ENCODE measurements around the gene EBF4. TPM values are rescaled to one million over a fixed set of nuclear protein-coding genes. Genes with fewer than 3 reads are reported as not detected.

Gene EBF4
- total RNA-seq, 1 donor from 2014 or later: 11.0 TPM

DNA sequence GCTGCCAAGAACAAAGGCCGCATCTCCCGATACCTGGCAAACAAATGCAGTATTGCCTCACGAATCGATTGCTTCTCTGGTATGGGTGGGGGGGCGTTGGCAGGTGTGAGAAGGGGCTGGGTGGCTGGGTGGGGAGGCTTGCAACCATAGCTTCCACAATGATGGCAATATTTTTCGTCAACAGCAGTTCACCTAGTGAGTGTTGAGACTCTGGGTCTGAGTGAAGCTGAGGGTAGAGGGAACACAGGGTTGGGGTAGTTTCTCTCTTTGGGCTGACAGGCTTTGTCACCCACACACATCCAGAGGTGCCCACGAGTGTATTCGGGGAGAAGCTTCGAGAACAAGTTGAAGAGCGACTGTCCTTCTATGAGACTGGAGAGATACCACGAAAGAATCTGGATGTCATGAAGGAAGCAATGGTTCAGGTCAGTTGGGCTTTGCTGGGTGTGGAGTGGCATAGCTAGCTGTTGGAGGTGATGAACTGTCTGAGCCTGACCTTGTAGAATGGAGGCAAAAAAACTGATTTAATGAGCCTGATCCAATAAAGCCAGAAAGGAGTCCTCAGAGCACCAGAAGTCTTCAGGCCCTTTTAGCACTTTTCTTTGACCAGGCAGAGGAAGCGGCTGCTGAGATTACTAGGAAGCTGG lies 36.0 kb upstream of the EBF4 start:
- Mint-ChIP-seq H3K27ac (ENCODE audit: unreplicated experiment) (no peak overlapping the region), H3K27me3 (ENCODE audit: unreplicated experiment) (peaks cover 12% of the 10 kb centered on the region), H3K9me3 (ENCODE audit: unreplicated experiment) (peaks cover 5% of the 10 kb centered on the region), H3K4me1 (ENCODE audit: low read depth, unreplicated experiment) (peaks cover 5% of the 10 kb centered on the region), H3K4me3 (ENCODE audit: unreplicated experiment) (no peak overlapping the region), H3K36me3 (ENCODE audit: unreplicated experiment) (peaks cover 4% of the 10 kb centered on the region)
- DNase-seq: no peak
- TF ChIP-seq, protein P1, sequence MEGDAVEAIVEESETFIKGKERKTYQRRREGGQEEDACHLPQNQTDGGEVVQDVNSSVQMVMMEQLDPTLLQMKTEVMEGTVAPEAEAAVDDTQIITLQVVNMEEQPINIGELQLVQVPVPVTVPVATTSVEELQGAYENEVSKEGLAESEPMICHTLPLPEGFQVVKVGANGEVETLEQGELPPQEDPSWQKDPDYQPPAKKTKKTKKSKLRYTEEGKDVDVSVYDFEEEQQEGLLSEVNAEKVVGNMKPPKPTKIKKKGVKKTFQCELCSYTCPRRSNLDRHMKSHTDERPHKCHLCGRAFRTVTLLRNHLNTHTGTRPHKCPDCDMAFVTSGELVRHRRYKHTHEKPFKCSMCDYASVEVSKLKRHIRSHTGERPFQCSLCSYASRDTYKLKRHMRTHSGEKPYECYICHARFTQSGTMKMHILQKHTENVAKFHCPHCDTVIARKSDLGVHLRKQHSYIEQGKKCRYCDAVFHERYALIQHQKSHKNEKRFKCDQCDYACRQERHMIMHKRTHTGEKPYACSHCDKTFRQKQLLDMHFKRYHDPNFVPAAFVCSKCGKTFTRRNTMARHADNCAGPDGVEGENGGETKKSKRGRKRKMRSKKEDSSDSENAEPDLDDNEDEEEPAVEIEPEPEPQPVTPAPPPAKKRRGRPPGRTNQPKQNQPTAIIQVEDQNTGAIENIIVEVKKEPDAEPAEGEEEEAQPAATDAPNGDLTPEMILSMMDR (IDR thresholded peaks at IDR 0.05; ENCODE audit: partially characterized antibody, unreplicated experiment): no peak

DNA sequence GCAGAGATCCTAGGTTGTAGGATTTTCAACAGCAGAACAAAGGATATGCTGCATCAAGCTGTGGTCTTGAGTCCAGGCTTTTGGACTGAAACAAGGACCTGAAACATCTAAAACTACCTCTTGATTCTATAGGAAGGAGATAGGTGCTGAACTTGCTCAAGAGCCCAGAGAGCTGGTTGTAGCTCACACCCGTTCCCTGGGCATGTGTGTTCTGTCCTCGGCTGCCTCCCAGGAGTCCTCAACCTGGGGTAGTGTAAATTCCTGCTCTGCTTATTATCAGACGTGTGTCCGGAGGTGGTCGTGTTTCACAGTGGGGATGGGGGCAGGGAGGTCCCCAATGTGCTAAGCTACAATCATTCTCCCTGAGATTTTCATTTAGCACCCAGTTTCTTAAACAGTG lies 35.3 kb upstream of the EBF4 start:
- no peak overlapping the region for H3K4me3 Mint-ChIP-seq (ENCODE audit: unreplicated experiment)

DNA sequence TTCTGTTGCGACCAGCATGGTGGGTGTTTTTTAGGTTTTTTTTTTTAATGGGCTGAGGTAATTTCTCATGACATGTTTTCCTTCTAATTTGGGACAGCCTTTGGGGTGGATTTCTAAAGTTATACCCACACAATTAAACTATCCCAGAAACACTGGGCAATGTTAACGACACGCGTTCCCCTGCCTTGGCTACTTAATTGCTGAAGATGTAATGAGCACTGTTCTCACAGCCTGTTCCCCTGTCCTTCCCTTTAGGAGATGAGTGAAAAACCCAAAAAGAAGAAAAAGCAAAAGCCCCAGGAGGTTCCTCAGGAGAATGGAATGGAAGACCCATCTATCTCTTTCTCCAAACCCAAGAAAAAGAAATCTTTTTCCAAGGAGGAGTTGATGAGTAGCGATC lies 34.9 kb upstream of the EBF4 start:
- peaks cover 8% of the 10 kb centered on the region for H3K9me3 Mint-ChIP-seq (ENCODE audit: unreplicated experiment)
- H3K27ac Mint-ChIP-seq (ENCODE audit: unreplicated experiment): no peak overlapping the region
- TF ChIP-seq, protein P1 (IDR thresholded peaks at IDR 0.05; ENCODE audit: partially characterized antibody, unreplicated experiment): no peak
- DNase-seq: no peak
- no peak overlapping the region for H3K4me3 Mint-ChIP-seq (ENCODE audit: unreplicated experiment)
- peaks cover 4% of the 10 kb centered on the region for H3K36me3 Mint-ChIP-seq (ENCODE audit: unreplicated experiment)
- H3K4me1 Mint-ChIP-seq (ENCODE audit: low read depth, unreplicated experiment): peaks cover 5% of the 10 kb centered on the region
- H3K27me3 Mint-ChIP-seq (ENCODE audit: unreplicated experiment): peaks cover 10% of the 10 kb centered on the region

More for the DNA sequence above, 35.3 kb upstream of the EBF4 start:
- TF ChIP-seq, protein P1 (IDR thresholded peaks at IDR 0.05; ENCODE audit: partially characterized antibody, unreplicated experiment): no peak
- no peak overlapping the region for H3K27ac Mint-ChIP-seq (ENCODE audit: unreplicated experiment)
- H3K27me3 Mint-ChIP-seq (ENCODE audit: unreplicated experiment): peaks cover 10% of the 10 kb centered on the region
- peaks cover 5% of the 10 kb centered on the region for H3K4me1 Mint-ChIP-seq (ENCODE audit: low read depth, unreplicated experiment)
- H3K9me3 Mint-ChIP-seq (ENCODE audit: unreplicated experiment): peaks cover 6% of the 10 kb centered on the region
- DNase-seq: no peak
- peaks cover 4% of the 10 kb centered on the region for H3K36me3 Mint-ChIP-seq (ENCODE audit: unreplicated experiment)

DNA sequence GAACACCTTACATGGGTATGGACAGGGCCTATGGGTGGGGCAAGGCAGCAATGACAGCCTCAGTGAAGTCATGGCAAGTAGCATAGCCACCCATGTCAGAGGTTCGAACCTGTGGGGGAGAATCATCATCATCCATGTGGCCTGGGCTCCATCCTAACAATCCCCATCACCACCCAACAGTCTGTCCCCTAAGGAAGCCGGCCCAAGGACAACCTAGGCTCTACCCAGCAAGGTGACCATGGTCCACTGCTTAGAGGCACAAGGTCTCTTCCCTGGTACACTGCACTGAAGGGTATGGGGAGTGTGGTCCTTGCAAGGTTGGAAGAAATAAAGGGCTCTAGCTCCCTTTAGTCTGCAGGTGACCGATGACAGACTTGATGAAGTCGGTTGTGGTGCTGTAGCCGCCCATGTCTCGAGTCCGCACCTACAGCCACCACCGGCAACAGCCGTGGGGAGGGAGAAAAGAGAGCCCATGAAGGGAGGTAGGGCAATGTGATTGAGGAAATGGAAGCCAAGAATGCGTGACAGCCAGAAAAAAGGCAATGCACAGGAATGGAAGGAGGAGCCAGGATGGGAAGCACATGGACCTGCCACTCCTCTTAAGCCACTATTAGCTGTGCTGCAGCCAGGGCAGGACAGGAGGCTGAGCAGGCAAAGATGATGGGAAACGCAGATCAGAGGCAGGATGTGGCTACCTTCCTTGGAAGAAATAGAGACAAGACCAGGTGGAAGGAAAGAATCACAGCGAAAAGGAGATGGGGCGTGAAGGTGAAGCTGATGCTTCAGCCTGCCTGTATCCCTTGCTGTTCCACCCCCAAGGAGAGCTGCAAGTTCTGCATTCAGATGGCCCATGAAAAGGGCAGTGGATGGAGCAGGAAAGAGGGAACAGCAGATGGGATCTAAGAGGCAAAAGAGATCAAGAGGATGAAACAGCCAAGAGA lies 33.9 kb upstream of the EBF4 start:
- no peak for DNase-seq
- Mint-ChIP-seq H3K4me3 (ENCODE audit: unreplicated experiment) (peak overlapping the region; percentile 54), H3K27ac (ENCODE audit: unreplicated experiment) (peak overlapping the region; percentile 55), H3K36me3 (ENCODE audit: unreplicated experiment) (peaks cover 4% of the 10 kb centered on the region), H3K27me3 (ENCODE audit: unreplicated experiment) (peaks cover 10% of the 10 kb centered on the region), H3K9me3 (ENCODE audit: unreplicated experiment) (peaks cover 10% of the 10 kb centered on the region), H3K4me1 (ENCODE audit: low read depth, unreplicated experiment) (peaks cover 6% of the 10 kb centered on the region)
- TF ChIP-seq, protein P1 (IDR thresholded peaks at IDR 0.05; ENCODE audit: partially characterized antibody, unreplicated experiment): no peak
